H1 (cell line): ENCODE results near the gene HSPA6. TPM values are rescaled to one million over a fixed set of nuclear protein-coding genes. Genes with fewer than 3 reads are reported as not detected.
"Not testable (repeated sequence)": the region's sequence is repeated elsewhere in the genome, so short reads cannot be mapped to it uniquely, and the experiment has no call there.

ENCODE experiments used
- CTCF ChIA-PET: fragments of 300-600 bp; sonication (Branson Sonifier 250); formaldehyde crosslinking; loops from one replicate; lab custom pipeline; 2021; ENCODE audit not compliant: partially characterized antibody; lab: Charles Lee
- POLR2A ChIA-PET: fragments of 300-600 bp; sonication (Branson Sonifier 250); formaldehyde crosslinking; loops from one replicate; lab custom pipeline; 2021; ENCODE audit warnings: inconsistent platforms; ENCODE audit not compliant: partially characterized antibody; lab: Charles Lee
- DNase-seq, 2 experiments: peaks; one replicate each; pipeline versions ENCODE4 v3.0.0 to v3.0.0-alpha.2; 2010 to 2022; ENCODE audit warnings: low spot score in 2 of 2, low read depth in 1 of 2, mixed read lengths in 1 of 2
- FAIRE-seq: peaks from 2 replicates; lab custom pipeline; 2011; peaks lifted over from hg19 to GRCh38; lab: Jason Lieb, UNC
- H2AFZ ChIP-seq: 2 replicates; pipeline ENCODE4 v1.8.1; 2012; ENCODE audit warnings: low read length, inconsistent platforms
- H2AK5ac ChIP-seq: 2 replicates; pipeline ENCODE4 v1.6.1; 2013; ENCODE audit warnings: low read depth, low read length
- H2BK120ac ChIP-seq: replicated peaks from 2 replicates; pipeline ENCODE3; 2013; ENCODE audit warnings: low read depth, low read length, inconsistent platforms
- H2BK12ac ChIP-seq: 2 replicates; pipeline ENCODE4 v1.6.1; 2013; ENCODE audit warnings: low read depth, low read length
- H2BK15ac ChIP-seq: 2 replicates; pipeline ENCODE4 v1.6.1; 2013; ENCODE audit warnings: low read length
- H2BK20ac ChIP-seq: 2 replicates; pipeline ENCODE4 v1.6.1; 2013; ENCODE audit warnings: low read length
- H2BK5ac ChIP-seq: 2 replicates; pipeline ENCODE4 v1.6.1; 2013; ENCODE audit warnings: low read depth, low read length
- H3K14ac ChIP-seq: 2 replicates; pipeline ENCODE4 v1.6.1; 2013; ENCODE audit warnings: inconsistent platforms; ENCODE audit not compliant: insufficient read length
- H3K18ac ChIP-seq: 2 replicates; pipeline ENCODE4 v1.6.1; 2013; ENCODE audit warnings: low read length; ENCODE audit errors: extremely low read depth
- H3K23ac ChIP-seq: 2 replicates; pipeline ENCODE4 v1.6.1; 2013; ENCODE audit warnings: inconsistent platforms; ENCODE audit not compliant: insufficient read length
- H3K23me2 ChIP-seq: 2 replicates; pipeline ENCODE4 v1.6.1; 2013; ENCODE audit warnings: low read depth, low read length
- H3K27ac ChIP-seq: 2 replicates; pipeline ENCODE4 v1.6.1; 2011; ENCODE audit warnings: low read depth, low read length, inconsistent platforms
- H3K27me3 ChIP-seq, 4 experiments: replicated peaks in 1 of 4; 1 replicate in 1 of 4; 2 replicates in 3 of 4; pipeline versions ENCODE4 v1.6.1 to v1.8.1; 2011 to 2013; ENCODE audit warnings: low read length in 3 of 4, mild to moderate bottlenecking in 3 of 4, inconsistent platforms in 2 of 4, mixed read lengths in 2 of 4, moderate library complexity in 1 of 4; ENCODE audit not compliant: control insufficient read depth in 3 of 4, insufficient read depth in 3 of 4; ENCODE audit errors: extremely low read depth in 1 of 4
- H3K36me3 ChIP-seq, 4 experiments: 2 replicates each; pipeline versions ENCODE4 v1.6.1 to v1.8.1; 2011 to 2013; ENCODE audit warnings: mild to moderate bottlenecking in 4 of 4, low read length in 3 of 4, moderate library complexity in 2 of 4, control low read depth in 1 of 4, inconsistent platforms in 1 of 4; ENCODE audit not compliant: insufficient read depth in 4 of 4, control insufficient read depth in 2 of 4
- H3K4ac ChIP-seq: replicated peaks from 2 replicates; pipeline ENCODE3; 2013; ENCODE audit warnings: low read length, low read depth, mixed read lengths, inconsistent platforms; ENCODE audit not compliant: insufficient read length
- H3K4me1 ChIP-seq, 4 experiments: replicated peaks in 1 of 4; 1 replicate in 1 of 4; 2 replicates in 3 of 4; pipeline versions ENCODE4 v1.6.1 to v1.8.1; 2011 to 2013; ENCODE audit warnings: low read length in 3 of 4, inconsistent platforms in 2 of 4, mixed read lengths in 1 of 4; ENCODE audit not compliant: insufficient read depth in 4 of 4, control insufficient read depth in 3 of 4
- H3K4me2 ChIP-seq, 2 experiments: 2 replicates each; pipeline versions ENCODE4 v1.6.1 to v1.8.1; 2011 to 2013; ENCODE audit warnings: low read depth in 2 of 2, low read length in 2 of 2, control low read depth in 1 of 2, inconsistent platforms in 1 of 2, mild to moderate bottlenecking in 1 of 2; ENCODE audit not compliant: insufficient read depth in 1 of 2
- H3K4me3 ChIP-seq, 4 experiments: fragments of 200-600, 300-600 bp in 1 of 4; sonication (generic), shearing (Covaris generic), sonication (Bioruptor Twin) in 1 of 4; 2 replicates each; pipeline versions ENCODE4 v1.5.1 to v1.8.1; 2011 to 2016; ENCODE audit warnings: low read length in 4 of 4, low read depth in 3 of 4, control low read depth in 2 of 4, inconsistent platforms in 2 of 4, mild to moderate bottlenecking in 2 of 4, mixed read lengths in 1 of 4, moderate library complexity in 1 of 4; ENCODE audit not compliant: insufficient read depth in 2 of 4; ENCODE audit errors: extremely low read depth in 1 of 4
- H3K56ac ChIP-seq: replicated peaks from 2 replicates; pipeline ENCODE3; 2013; ENCODE audit warnings: low read depth, mild to moderate bottlenecking, mixed read lengths, low read length, inconsistent platforms; ENCODE audit not compliant: insufficient read length
- H3K79me1 ChIP-seq: 2 replicates; pipeline ENCODE4 v1.6.1; 2013; ENCODE audit warnings: low read depth, low read length, control low read depth
- H3K79me2 ChIP-seq, 2 experiments: 2 replicates each; pipeline versions ENCODE4 v1.6.1 to v1.8.1; 2012 to 2013; ENCODE audit warnings: low read length in 2 of 2, mild to moderate bottlenecking in 2 of 2, inconsistent platforms in 1 of 2; ENCODE audit not compliant: insufficient read depth in 2 of 2, control insufficient read depth in 1 of 2
- H3K9ac ChIP-seq, 4 experiments: replicated peaks in 1 of 4; 1 replicate in 1 of 4; 2 replicates in 3 of 4; pipeline versions ENCODE4 v1.6.1 to v1.8.1; 2011 to 2013; ENCODE audit warnings: low read depth in 3 of 4, low read length in 3 of 4, control low read depth in 2 of 4, mild to moderate bottlenecking in 2 of 4, moderate library complexity in 2 of 4, inconsistent platforms in 1 of 4; ENCODE audit errors: extremely low read depth in 1 of 4
- H3K9me3 ChIP-seq, 2 experiments: 2 replicates each; pipeline versions ENCODE4 v1.6.1 to v1.8.1; 2012 to 2013; ENCODE audit warnings: mild to moderate bottlenecking in 2 of 2, moderate library complexity in 2 of 2, control low read depth in 1 of 2, inconsistent platforms in 1 of 2, low read depth in 1 of 2, low read length in 1 of 2, mixed read lengths in 1 of 2; ENCODE audit not compliant: insufficient read depth in 2 of 2
- H4K20me1 ChIP-seq, 2 experiments: replicated peaks in 1 of 2; 2 replicates each; pipeline versions ENCODE3 to v1.8.1; 2011 to 2013; ENCODE audit warnings: inconsistent platforms in 2 of 2, low read length in 2 of 2, mild to moderate bottlenecking in 1 of 2; ENCODE audit not compliant: insufficient read depth in 2 of 2, control insufficient read depth in 1 of 2
- H4K5ac ChIP-seq: 2 replicates; pipeline ENCODE4 v1.6.1; 2013; ENCODE audit warnings: low read length, low read depth, mixed read lengths, inconsistent platforms; ENCODE audit not compliant: insufficient read length
- H4K8ac ChIP-seq: 2 replicates; pipeline ENCODE4 v1.8.0; 2013; ENCODE audit warnings: mild to moderate bottlenecking, moderate library complexity, low read length, inconsistent platforms; ENCODE audit not compliant: insufficient read depth; ENCODE audit errors: extremely low read depth
- H4K91ac ChIP-seq: replicated peaks from 2 replicates; pipeline ENCODE3; 2013; ENCODE audit warnings: low read length, mixed read lengths, inconsistent platforms; ENCODE audit not compliant: insufficient read length
- WGBS, 2 experiments: shearing (Covaris generic) in 1 of 2; methylation state at CpG; one replicate each; pipeline versions ENCODE4 v1.1.6 to v1.1.7; 2013 to 2015; ENCODE audit warnings: low lambda C conversion rate in 2 of 2, mixed read lengths in 2 of 2, inconsistent platforms in 1 of 2, low coverage in 1 of 2, missing lambda C conversion rate in 1 of 2; ENCODE audit not compliant: insufficient replicate concordance in 2 of 2, insufficient coverage in 1 of 2, insufficient read length in 1 of 2; ENCODE audit errors: extremely low coverage in 1 of 2, missing lambda C conversion rate in 1 of 2; 5-methylcytosine and 5-hydroxymethylcytosine counted together
- polyA plus RNA-seq, 7 experiments: library from polyadenylated mRNA; depleted of rRNA in 3 of 7; stranded (reverse) in 5 of 7; unstranded in 2 of 7; fragments of >200 nt in 5 of 7; fragments of 200-250 nt in 2 of 7; gene quantifications; 1 replicate in 5 of 7; 2 replicates in 1 of 7; 4 replicates in 1 of 7; pipeline versions ENCODE4 v1.2.1 to v1.2.3, GENCODE V29; 2011 to 2013; ENCODE audit warnings: missing spikeins in 2 of 7, mixed read lengths in 2 of 7
- total RNA-seq: library from RNA; stranded (reverse); fragmentation: NEBNext Ultra II Directional; extraction: Animal tissue kit (Norgen Biotek cat#: 25700); gene quantifications from 2 replicates; pipeline ENCODE4 v1.2.1, GENCODE V29; 2021

The HSPA6 gene
- total and polyA plus RNA-seq, 2 of the 8 experiments (the other 6 are each of a cell fraction or from before 2014, with no cell fraction given), result 0.06 to 0.15 TPM

- H2AK5ac ChIP-seq, H2BK5ac ChIP-seq, H3K56ac ChIP-seq: not testable (repeated sequence)
Observed at GRCh38 chr1:161571703-161572102, 47.4 kb downstream of the HSPA6 start.

More at GRCh38 chr1:161571703-161572102, 47.4 kb downstream of the HSPA6 start:
- H2BK12ac ChIP-seq, H3K9ac ChIP-seq, H3K36me3 ChIP-seq, H3K14ac ChIP-seq, H3K4me3 ChIP-seq, H2BK20ac ChIP-seq, H3K4ac ChIP-seq, H3K4me1 ChIP-seq, H3K27me3 ChIP-seq, H4K91ac ChIP-seq, H3K4me2 ChIP-seq, H3K79me2 ChIP-seq, H4K8ac ChIP-seq, H2BK120ac ChIP-seq, H3K27ac ChIP-seq, H2AFZ ChIP-seq, H4K5ac ChIP-seq, CTCF ChIA-PET, H3K23ac ChIP-seq, H3K23me2 ChIP-seq, POLR2A ChIA-PET, FAIRE-seq, H3K18ac ChIP-seq, DNase-seq, H4K20me1 ChIP-seq, H2BK15ac ChIP-seq, H3K79me1 ChIP-seq, H3K9me3 ChIP-seq: not testable (repeated sequence)
- WGBS, 2 experiments, result 92% methylated on average over 2 of the region's 8 CpGs; no CpG with 5 or more reads in 1 of the 2 experiments

Other genes starting within 250 kb of the HSPA6 start
- gene MPZ, start 214.6 kb upstream of the HSPA6 start, total RNA-seq, result 4.1 and 6.1 TPM in 2 replicates
- gene MPZ, start 214.6 kb upstream of the HSPA6 start, polyA plus RNA-seq (2011; rRNA removed), result 5.1 and 8.1 TPM in 2 replicates
- 216 and 224 TPM in 2 replicates for gene SDHC, start 210.2 kb upstream of the HSPA6 start, total RNA-seq
- gene SDHC, start 210.2 kb upstream of the HSPA6 start, polyA plus RNA-seq (2011; rRNA removed), result 251 and 305 TPM in 2 replicates
- not detected in 2 replicates for gene CFAP126, start 156.7 kb upstream of the HSPA6 start, total RNA-seq
- not detected in 2 replicates for gene CFAP126, start 156.7 kb upstream of the HSPA6 start, polyA plus RNA-seq (2011; rRNA removed)
- 0.55 and 0.71 TPM in 2 replicates for gene FCGR2A, start 19.1 kb upstream of the HSPA6 start, total RNA-seq
- gene FCGR2A, start 19.1 kb upstream of the HSPA6 start, polyA plus RNA-seq (2011; rRNA removed), result 0.28 and 0.86 TPM in 2 replicates
- not detected in 2 replicates for gene FCGR3A, start 25.3 kb downstream of the HSPA6 start, total RNA-seq
- not detected in 2 replicates for gene FCGR3A, start 25.3 kb downstream of the HSPA6 start, polyA plus RNA-seq (2011; rRNA removed)
- not detected in 2 replicates for gene FCGR3B, start 106.6 kb downstream of the HSPA6 start, total RNA-seq
- gene FCGR3B, start 106.6 kb downstream of the HSPA6 start, polyA plus RNA-seq (2011; rRNA removed), result not detected in 2 replicates
- not detected in 2 replicates for gene FCGR2B, start 138.6 kb downstream of the HSPA6 start, total RNA-seq
- 0.05 and 0.11 TPM in 2 replicates for gene FCGR2B, start 138.6 kb downstream of the HSPA6 start, polyA plus RNA-seq (2011; rRNA removed)
- gene FCRLA, start 182.7 kb downstream of the HSPA6 start, total RNA-seq, result not detected in 2 replicates
- gene FCRLA, start 182.7 kb downstream of the HSPA6 start, polyA plus RNA-seq (2011; rRNA removed), result not detected in 2 replicates
- gene FCRLB, start 197.0 kb downstream of the HSPA6 start, total RNA-seq, result 0.15 and 0.24 TPM in 2 replicates
- gene FCRLB, start 197.0 kb downstream of the HSPA6 start, polyA plus RNA-seq (2011; rRNA removed), result 0.13 and 0.14 TPM in 2 replicates
- gene DUSP12, start 225.2 kb downstream of the HSPA6 start, total RNA-seq, result 24.4 and 27.6 TPM in 2 replicates
- gene DUSP12, start 225.2 kb downstream of the HSPA6 start, polyA plus RNA-seq (2011; rRNA removed), result 32.7 and 33.9 TPM in 2 replicates
- gene ATF6, start 241.8 kb downstream of the HSPA6 start, total RNA-seq, result 9.9 and 10.0 TPM in 2 replicates
- gene ATF6, start 241.8 kb downstream of the HSPA6 start, polyA plus RNA-seq (2011; rRNA removed), result 3.0 and 4.6 TPM in 2 replicates